HG03103 (cell line): ENCODE data around the gene TTL.
A peak's percentile ranks its signal among the peaks of the same experiment; 100 is the strongest.
"Not testable (repeated sequence)": the region's sequence is repeated elsewhere in the genome, so short reads cannot be mapped to it uniquely, and the experiment has no call there.

Source experiments
- ATAC-seq: cut with Tn5 transposase; IDR thresholded peaks from one replicate; pipeline ENCODE4 v1.9.1; 2021; ENCODE audit warnings: low read depth; ENCODE audit not compliant: unreplicated experiment

TTL gene

DNA sequence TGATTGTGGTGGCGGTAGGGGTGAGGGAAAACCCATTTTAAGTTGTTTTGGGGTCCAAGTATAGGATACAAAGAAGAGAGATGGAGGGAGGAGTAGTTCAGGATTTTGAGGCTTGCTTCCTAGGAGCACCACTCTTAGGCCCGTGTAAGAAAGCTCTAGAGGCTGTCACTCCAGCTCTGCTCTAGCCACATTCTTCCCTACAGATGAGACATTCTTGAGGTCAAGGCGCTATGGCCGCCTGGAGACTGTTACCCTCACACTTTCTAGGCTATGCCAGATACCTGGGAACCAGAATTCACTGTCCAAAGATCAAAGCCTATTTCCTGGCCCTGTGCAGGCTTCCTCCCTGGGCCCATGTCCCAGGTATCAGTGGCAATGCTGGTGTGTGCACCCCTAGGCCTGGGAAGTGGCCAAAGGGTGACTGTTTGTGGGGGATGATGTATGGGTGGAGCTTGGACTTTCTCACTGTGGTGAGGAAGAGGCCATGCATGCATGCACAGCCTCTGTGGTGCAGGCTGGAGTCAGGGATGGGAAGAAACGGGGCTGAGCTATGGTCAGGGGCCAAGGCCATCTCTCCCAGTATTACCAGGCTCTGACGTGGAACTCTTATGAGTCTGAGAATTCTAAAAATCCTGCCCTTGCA is 7.0 kb upstream of the TTL start:
- no peak for ATAC-seq

DNA sequence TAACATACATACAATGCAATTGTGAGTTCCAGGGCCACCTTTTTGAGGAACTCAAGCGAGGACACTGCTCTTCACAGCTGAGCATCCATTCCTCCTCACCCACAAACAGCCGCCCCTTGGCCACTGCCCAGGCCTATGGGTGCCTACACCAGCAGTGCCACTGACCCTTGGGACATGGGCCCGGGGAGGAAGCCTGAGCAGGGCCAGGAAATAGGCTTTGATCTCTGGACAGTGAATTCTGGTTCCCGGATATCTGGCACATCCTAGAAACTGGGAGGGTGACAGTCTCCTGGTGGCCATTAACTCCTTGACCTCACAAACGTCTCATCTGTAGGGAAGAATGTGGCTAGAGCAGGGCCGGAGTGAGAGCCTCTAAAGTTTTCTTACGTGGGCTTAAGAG is 5.5 kb upstream of the TTL start:
- ATAC-seq = no peak

DNA sequence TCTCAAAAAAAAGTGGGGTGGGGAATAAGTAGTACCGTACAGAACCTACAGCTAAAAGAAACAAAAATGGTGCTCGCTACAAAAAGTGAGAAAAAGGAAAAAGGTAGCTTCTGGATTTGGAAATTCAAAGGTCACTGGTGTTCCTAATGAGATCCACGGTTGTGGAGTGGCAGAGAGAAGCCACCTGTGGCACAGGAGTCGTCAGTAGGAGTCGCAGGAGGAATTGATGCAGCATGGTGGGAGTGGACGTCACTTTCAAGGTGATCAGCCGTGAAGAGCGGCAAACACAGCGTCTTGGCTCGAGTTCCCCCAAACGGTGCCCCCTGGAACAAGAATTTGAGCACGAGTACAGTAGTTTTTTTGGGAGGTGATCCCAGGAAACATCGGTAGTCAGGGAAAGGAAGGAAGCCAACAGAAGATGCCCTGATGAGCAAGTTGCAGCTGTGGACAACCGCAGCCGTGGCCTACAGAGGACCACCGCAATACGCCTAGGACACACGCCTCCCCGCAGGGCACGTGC is 1.4 kb upstream of the TTL start:
- ATAC-seq = no peak

DNA sequence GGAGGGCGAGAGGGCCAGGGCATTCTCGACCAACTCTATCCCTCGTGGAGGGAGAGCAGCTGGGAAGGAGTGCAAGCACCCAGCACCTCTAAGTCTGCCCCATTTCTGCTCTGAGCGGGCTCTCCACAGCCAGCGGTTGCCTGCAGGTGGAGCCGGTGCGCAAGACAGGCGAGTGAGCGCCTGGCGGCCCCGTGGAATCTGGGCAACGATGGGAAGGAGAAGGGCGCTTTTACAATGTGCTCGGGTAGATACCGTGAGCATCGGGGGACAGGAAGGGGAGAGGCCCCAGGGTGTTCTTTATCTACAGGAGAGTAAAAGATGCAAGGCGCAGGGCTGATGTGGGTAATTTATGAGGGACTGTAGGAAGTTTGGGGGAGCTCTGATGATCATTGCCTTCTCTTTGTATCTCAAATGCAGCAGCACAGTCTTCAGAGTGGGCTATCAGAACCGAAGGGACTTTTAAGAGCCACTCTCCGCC is 867 bp upstream of the TTL start:
- peak; percentile 60 for ATAC-seq

DNA sequence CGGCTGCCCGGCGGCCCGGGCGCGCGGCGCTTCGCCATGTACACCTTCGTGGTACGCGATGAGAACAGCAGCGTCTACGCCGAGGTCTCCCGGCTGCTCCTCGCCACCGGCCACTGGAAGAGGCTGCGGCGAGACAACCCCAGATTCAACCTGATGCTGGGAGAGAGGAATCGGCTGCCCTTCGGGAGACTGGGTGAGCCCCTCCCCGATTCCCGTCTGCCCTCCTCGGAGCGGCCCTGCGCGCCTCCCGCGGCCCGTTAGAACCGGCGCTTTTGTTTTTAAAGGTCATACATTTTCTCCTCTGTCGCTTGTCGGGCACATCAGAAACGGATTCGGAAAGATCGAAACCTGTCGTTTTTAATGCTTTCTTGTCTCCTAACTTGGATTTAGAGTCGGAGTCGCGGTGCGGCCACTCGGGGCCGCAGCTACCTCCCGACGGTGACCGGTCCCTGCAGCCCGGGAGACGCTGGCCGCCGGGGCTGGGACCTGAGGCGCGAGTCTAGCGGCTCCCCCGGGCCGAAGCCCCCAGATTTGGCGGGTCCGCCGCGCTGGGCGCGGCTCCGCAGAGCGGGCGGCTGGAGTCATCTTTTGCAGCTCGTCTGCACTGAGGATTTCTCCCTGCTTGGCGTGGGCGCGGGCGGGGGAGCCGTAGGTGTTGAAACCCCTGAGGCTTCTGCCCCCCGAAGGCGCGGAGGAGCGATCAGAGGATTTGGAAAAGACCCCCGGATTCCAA is 519 bp downstream of the TTL start:
- peak; percentile 19 for ATAC-seq

DNA sequence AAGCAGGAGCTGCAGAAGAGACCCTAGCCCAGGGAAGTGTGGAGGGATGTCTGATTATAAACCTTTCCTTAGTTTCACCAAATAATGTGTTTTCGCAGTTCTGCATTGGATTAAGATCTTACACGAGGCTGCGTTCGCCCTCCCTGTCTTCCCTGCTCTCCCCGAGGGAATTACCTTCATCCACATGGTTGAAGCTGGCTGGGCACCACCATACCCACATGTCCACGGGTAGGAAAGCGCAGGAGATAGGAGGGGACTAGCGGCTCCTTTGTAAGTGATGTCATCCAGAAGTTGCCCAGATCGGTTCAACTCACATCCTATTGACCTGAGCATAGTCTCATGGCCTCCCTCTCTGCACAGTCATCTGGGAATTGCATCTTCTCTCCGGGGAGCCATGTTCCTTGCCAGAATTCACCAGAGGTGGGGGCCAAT is 1.1 kb downstream of the TTL start:
- no peak for ATAC-seq

DNA sequence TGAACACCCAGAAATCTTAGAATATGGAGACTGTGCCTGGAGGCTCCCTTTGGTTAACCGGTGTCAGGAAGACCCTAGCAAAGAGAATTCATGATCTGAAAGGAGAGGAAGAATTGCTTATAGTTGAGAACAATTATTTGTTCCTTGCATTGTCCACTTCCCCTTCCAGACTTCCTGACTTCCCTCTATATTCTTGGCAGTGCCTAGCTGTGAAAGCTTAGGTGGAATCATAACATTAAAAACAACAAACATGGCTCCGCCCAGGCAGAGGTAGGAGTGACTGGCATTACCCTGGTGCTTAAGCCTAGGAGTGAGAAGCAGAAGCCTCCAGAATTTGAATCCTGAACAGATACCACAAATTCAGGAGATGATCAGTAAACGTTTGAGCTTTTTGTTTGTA is 1.9 kb downstream of the TTL start:
- ATAC-seq = no peak

DNA sequence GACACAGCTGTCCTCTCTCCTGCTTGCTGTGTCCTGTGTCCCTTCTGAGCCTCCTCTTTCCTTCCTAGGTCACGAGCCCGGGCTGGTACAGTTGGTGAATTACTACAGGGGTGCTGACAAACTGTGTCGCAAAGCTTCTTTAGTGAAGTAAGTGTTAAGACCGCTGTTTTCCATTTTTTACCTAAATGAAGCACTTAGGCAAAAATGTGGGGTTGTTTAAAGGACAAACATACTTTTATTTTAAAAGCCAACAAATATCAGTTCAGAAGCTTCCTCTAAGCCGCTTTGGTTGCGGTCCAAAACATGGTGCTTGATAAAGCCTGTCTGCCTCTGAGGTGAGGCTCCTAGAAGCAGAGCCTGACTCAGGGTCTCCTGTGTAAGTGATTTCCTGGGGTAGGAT is 3.9 kb downstream of the TTL start:
- no peak for ATAC-seq

DNA sequence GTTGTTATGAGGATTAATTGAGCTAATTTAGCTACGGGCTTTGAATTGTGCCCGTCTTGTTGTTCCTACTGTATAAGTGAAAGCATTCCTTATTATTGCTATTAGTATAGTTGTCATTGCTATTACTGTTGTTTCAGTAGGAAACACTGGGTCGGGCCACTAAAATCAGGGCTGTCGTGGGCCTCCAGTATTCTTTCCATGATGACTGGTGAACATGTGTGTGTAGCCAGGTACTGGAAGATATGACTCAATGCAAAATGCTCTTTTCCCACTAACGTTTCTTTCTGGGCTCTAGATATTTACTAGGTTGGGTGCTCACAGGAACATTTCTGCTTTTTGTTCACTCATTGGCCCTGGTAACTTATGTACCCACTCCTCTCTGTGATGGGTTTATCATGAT is 4.9 kb downstream of the TTL start:
- ATAC-seq = no peak

DNA sequence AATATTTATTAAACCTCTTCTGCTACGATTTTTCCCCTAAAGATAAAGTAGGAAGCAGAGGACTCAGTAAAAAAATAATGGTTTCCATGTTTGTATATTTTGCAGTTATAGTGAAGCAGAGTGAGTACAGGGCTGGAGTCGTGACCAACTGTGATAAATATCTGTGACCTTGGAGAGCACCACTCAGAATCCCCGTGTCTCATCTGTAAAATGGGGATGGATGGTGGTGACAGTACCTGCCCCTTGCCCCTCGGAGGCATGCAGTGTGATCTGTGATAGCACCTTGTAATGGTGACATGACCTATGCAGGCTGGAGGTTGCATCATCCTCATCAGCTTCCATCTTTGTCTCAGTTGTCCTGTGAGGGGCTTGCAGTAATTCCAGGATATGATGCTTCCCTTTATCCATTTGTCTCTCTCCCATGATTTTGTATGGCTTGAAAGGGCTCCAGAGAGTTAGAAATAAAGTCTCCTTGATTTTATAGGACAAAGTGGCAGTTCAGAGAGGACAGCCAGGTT is 5.5 kb downstream of the TTL start:
- no peak for ATAC-seq

DNA sequence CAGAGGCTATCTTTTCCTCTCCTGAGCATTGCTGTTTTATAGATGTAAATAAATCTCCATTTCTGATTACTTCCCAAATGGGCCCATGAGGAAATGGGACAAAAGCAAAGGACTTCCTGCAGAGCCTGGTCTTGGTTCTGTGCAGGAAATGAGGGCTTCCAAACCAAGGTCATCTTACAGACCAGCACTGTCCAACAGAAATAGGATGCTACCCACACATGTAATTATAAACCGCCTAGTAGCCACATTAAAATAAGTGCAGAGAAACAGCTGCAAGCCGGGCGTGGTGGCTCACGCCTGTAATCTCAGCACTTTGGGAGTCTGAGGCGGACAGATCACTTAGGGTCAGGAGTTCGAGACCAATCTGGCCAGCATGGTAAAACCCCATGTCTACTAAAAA is 6.2 kb downstream of the TTL start:
- no peak for ATAC-seq

DNA sequence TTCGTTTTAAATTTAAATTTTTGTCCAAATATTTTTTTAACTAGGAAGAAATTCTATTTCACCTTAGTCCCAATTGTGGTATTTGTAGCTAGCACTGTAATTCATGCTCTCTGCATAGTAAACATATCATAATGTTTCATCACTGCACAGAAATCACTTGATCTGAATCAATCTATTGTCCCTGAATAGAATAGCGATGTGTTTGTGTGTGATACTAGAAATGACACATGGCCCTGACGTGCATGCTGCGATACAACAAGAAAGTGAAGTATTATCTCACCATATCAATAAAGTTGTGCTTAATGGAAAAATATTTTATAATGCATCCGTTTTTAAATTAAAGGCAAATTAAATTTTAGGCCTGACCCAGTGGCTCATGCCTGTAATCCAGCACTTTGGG is 10.0 kb downstream of the TTL start:
- ATAC-seq = no peak

DNA sequence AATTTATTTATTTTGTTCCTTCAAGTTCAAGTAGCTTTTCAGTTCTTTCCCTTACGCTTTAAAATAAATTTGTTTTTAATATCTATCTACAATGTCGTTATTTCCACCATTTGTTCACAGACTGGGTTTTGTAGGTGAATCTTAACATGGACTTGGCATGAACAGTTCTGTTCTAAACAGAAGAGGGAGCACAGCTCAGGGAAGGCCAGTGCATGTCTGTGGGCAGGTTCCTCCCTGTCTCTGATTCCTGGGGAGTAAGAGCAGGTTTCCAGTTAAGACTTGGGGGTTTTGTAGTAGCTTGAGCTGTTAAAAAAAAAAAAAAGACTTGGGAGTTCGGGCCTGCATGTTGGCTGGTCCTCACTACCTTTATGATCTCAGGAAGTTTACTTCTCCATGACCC is 11.1 kb downstream of the TTL start:
- no peak for ATAC-seq

DNA sequence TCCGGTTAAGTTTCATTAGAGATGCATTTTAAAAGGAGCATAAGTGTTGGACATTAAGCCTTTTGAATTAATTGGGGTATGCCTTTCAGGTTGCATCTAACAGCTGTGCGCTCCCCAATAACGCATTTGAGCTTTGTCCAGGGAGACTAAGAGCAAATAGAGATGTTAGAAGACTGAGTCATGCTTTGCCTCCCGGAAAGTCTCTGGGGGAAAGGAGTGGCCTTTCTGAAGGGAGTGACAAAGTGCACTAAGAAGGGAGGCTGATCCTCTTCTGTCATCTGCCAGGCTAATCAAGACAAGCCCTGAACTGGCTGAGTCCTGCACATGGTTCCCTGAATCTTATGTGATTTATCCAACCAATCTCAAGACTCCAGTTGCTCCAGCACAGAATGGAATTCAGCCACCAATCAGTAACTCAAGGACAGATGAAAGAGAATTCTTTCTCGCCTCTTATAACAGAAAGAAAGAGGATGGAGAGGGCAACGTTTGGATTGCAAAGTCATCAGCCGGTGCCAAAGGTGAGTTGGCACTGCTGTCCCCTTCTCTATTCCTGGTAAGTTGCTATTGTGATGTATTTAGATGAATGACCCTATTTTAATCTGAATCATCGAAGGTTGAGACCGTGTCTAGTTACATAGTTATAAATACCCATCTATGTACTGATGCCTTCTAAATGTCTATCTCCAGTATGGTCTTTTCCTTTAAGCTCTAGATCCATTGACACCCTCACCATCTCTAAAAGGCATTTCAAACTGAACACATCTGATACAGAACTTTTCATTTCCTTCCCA is 12.1 kb downstream of the TTL start:
- no peak for ATAC-seq

DNA sequence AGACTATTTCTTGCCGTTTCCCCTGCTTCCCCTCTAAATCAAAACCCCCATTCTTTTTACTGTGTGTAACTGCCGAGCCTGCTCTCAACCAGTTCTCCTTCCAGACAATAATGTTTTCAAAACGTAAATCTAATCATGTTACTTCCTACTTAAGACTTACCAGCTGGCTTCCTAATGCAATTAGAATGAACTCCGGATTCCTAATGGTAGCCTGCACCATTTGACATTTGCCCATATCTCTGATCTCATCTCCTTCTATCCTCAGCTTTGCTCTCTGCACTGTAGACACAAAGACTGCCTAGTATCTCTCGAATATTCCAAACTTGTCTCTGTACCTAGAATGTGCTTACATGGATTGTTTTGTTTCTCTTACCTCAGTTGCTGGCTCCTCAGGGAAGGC is 12.9 kb downstream of the TTL start:
- no peak for ATAC-seq

DNA sequence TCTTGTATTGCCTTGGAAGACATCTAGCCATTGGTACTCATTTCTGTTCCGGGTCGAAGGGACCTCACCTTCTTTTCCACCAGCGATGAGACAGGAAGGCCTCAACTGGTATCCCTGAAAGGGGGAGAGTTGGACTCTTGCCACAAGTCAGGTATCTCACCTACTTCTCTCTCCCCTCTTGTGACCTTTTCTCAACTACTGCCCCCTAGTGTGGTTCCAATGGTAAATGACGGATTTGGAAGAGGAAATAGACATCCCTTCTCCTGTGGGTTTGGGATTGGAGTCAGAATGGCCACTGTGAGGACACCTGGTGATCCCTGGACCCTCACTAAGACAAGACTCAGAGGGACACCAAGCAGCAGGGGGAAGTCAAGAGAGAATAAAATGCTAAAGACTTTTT is 13.9 kb downstream of the TTL start:
- ATAC-seq = not testable (repeated sequence)

DNA sequence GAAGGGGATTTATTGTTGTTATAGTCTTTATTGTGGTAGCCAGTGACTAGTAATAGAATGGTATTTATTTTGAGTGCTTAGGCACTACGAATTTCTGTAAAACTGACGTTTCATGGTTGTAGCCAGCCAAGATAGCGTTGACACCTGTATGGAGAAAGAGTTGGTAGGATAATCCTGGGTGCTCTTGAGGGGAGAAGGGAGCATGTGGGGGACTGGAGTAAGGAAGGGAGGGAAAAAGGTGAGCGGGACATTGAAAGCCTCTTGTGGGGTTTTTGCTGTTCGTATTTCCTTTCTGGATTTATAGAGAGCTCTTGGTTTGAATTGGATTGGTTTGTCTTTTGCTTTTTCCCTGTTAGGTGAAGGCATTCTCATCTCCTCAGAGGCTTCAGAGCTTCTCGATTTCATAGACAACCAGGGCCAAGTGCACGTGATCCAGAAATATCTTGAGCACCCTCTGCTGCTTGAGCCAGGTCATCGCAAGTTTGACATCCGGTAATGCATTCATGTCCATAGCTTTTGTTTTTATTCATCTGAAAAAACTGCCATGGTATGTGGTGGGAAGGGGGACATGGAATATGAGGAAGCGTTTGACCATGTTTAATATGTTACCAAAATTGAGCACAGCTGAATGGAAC is 19.0 kb downstream of the TTL start:
- ATAC-seq = not testable (repeated sequence)

DNA sequence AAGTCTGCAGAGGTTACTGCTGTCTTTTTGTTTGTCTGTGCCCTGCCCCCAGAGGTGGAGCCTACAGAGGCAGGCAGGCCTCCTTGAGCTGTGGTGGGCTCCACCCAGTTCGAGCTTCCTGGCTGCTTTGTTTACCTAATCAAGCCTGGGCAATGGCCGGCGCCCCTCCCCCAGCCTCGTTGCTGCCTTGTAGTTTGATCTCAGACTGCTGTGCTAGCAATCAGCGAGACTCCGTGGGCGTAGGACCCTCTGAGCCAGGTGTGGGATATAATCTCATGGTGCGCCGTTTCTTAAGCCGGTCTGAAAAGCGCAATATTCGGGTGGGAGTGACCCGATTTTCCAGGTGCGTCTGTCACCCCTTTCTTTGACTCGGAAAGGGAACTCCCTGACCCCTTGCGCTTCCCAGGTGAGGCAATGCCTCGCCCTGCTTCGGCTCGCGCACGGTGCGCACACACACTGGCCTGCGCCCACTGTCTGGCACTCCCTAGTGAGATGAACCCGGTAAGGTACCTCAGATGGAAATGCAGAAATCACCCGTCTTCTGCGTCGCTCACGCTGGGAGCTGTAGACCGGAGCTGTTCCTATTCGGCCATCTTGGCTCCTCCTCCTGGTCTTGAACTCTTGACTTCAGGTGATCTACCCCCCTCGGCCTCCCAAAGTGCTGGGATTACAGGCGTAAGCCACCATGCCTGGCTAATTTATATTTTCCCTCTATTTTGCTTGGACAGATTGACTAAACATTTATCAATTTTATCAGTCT is 27.5 kb downstream of the TTL start:
- ATAC-seq = not testable (repeated sequence)

DNA sequence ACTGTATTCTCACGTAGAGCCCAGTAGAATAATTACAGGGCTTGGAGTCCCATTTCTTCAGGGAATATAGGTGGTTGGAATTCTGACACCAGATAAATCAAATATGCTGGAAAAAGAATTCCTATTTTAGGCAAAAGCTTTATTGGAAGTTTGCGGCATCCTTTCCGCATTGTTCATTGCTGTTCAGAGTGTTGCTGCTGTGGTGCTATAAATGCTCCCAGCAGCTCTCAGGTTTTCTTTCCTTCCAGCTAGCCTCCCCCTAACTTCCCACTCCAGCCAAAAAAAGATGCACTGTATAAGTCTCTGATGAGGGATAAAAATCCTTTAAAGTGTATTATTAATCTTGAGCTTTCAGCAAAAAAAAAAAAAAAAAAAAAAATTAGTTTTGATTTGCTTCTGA is 34.8 kb downstream of the TTL start:
- ATAC-seq = no peak

DNA sequence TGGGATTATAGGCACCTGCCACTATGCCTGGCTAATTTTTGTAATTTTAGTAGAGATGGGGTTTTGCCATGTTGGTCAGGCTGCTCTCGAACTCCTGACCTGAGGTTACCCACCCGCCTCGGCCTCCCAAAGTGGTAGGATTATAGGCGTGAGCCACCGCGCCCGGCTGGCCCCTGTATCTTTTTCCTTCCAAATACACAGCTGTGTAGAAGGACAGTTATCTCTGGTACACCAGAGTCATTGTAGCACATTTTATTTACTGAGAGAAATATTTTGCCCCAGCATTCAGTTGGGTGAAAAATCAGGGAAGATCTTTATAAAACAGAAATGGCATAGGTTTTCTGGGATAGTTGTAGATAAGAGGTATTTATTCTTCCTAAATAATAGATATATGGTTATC is 36.9 kb downstream of the TTL start:
- no peak for ATAC-seq
